Mesothelial cell of epicardium (in vitro differentiated cells): ENCODE data around the gene MAD2L2. TPM values are rescaled to one million over a fixed set of nuclear protein-coding genes. Genes with fewer than 3 reads are reported as not detected.

ENCODE experiments used
- DNase-seq, 2 experiments: peaks; one replicate each; pipeline ENCODE4 v3.0.0; 2021; ENCODE audit warnings: low spot score in 2 of 2; ENCODE audit not compliant: unreplicated experiment in 2 of 2
- H3K27ac Mint-ChIP-seq: 2 replicates; pipeline ENCODE4 v1.8.0; 2021; ENCODE audit warnings: mixed read lengths
- H3K27me3 Mint-ChIP-seq: 2 replicates; pipeline ENCODE4 v1.8.0; 2021; ENCODE audit warnings: low read depth, mixed read lengths
- H3K36me3 Mint-ChIP-seq: 2 replicates; pipeline ENCODE4 v1.8.0; 2021; ENCODE audit warnings: mixed read lengths
- H3K4me1 Mint-ChIP-seq: 2 replicates; pipeline ENCODE4 v1.8.0; 2021; ENCODE audit warnings: mixed read lengths
- H3K4me3 Mint-ChIP-seq: 2 replicates; pipeline ENCODE4 v1.8.0; 2021; ENCODE audit warnings: mild to moderate bottlenecking, moderate library complexity, mixed read lengths
- H3K9me3 Mint-ChIP-seq: 2 replicates; pipeline ENCODE4 v1.8.0; 2021; ENCODE audit warnings: mixed read lengths
- total RNA-seq: library from RNA; stranded (reverse); gene quantifications from 3 replicates; pipeline ENCODE4 v1.2.1, GENCODE V29; 2021
- TF ChIP-seq, protein P1 (sequence below): fragments of 200-600 bp; sonication (generic); IDR thresholded peaks from one replicate; pipeline ENCODE4 v1.5.0; 2021; ENCODE audit warnings: antibody characterized with exemption; ENCODE audit not compliant: unreplicated experiment

Gene MAD2L2
- total RNA-seq, 1 donor from 2014 or later, result 56.3 TPM

DNA sequence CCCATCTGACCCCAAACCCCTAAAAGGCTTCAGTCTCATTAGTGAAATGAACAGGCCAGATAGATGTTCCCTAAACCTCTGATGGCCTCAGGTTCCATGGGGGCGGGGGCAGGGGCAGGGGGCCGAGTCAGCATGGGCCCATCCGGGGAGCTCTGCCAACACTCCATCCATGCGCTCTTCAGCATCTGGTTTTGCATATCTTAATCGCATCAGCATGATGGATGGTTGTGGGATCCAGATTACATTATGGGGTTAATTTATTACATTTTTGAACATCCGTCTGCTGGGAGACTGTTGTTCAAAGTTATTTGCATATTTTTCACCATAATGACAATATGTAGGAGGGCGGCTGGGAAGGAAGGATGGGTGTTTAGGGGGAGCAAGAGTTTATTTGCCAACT lies 3.1 kb upstream of the MAD2L2 start:
- Mint-ChIP-seq H3K27ac (no peak overlapping the region), H3K4me1 (peaks cover 19% of the 10 kb centered on the region), H3K4me3 (no peak overlapping the region), H3K9me3 (no peaks in the 10 kb centered on the region), H3K27me3 (no peaks in the 10 kb centered on the region), H3K36me3 (no peaks in the 10 kb centered on the region)
- TF ChIP-seq, protein P1, sequence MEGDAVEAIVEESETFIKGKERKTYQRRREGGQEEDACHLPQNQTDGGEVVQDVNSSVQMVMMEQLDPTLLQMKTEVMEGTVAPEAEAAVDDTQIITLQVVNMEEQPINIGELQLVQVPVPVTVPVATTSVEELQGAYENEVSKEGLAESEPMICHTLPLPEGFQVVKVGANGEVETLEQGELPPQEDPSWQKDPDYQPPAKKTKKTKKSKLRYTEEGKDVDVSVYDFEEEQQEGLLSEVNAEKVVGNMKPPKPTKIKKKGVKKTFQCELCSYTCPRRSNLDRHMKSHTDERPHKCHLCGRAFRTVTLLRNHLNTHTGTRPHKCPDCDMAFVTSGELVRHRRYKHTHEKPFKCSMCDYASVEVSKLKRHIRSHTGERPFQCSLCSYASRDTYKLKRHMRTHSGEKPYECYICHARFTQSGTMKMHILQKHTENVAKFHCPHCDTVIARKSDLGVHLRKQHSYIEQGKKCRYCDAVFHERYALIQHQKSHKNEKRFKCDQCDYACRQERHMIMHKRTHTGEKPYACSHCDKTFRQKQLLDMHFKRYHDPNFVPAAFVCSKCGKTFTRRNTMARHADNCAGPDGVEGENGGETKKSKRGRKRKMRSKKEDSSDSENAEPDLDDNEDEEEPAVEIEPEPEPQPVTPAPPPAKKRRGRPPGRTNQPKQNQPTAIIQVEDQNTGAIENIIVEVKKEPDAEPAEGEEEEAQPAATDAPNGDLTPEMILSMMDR, result no peak
- no peak for DNase-seq

DNA sequence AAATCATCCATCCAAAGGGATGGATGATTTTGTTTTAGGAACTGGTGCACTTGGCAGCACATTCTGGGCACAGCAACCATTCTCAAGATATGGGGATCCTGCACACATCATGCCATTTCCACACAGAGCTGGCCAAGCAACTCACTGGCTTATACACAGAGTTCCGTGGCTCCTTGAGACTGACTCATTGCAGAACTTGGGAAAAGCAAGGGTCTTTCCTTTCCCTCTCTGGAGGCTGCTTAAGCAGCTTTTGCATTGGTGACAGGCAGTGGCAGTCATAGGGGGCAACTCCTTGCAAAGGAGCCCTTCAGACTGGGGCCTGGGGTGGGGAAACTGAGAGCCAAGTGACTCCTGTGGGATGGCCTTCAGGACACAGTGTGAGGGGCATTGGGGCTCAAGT lies 1.9 kb upstream of the MAD2L2 start:
- Mint-ChIP-seq H3K36me3 (peaks cover 2% of the 10 kb centered on the region), H3K9me3 (no peaks in the 10 kb centered on the region), H3K27ac (no peak overlapping the region), H3K4me1 (peaks cover 19% of the 10 kb centered on the region), H3K27me3 (no peaks in the 10 kb centered on the region), H3K4me3 (no peak overlapping the region)
- DNase-seq, result no peak
- TF ChIP-seq, protein P1, result no peak

DNA sequence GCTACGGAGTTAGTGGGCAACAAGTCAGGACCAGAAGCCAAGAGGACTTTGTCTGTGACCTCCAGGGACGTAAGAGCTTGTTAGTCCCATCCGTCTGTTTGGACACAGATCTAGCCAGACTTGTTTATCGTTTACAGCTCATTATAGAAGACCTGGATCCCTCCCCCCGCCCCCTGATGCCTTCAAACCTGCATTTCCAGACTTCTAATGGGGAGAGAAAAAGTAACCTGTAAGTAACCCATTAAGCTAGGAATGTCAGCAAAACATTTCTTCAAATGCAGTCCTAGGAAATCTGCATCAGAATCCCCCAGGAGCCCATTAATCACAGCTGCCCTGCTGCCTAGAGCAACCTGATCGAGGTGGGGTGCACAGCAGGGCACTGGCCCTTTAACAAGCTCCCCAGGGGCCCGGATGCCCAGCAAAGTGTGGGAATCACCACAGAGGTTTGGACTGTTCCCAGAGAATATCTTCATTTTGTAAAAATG lies 1.4 kb upstream of the MAD2L2 start:
- TF ChIP-seq, protein P1, result no peak
- H3K4me1 Mint-ChIP-seq, result peaks cover 19% of the 10 kb centered on the region
- no peaks in the 10 kb centered on the region for H3K9me3 Mint-ChIP-seq
- H3K4me3 Mint-ChIP-seq, result peak overlapping the region; percentile 52
- H3K36me3 Mint-ChIP-seq, result peaks cover 2% of the 10 kb centered on the region
- DNase-seq, result no peak
- no peak overlapping the region for H3K27ac Mint-ChIP-seq
- H3K27me3 Mint-ChIP-seq, result no peaks in the 10 kb centered on the region

DNA sequence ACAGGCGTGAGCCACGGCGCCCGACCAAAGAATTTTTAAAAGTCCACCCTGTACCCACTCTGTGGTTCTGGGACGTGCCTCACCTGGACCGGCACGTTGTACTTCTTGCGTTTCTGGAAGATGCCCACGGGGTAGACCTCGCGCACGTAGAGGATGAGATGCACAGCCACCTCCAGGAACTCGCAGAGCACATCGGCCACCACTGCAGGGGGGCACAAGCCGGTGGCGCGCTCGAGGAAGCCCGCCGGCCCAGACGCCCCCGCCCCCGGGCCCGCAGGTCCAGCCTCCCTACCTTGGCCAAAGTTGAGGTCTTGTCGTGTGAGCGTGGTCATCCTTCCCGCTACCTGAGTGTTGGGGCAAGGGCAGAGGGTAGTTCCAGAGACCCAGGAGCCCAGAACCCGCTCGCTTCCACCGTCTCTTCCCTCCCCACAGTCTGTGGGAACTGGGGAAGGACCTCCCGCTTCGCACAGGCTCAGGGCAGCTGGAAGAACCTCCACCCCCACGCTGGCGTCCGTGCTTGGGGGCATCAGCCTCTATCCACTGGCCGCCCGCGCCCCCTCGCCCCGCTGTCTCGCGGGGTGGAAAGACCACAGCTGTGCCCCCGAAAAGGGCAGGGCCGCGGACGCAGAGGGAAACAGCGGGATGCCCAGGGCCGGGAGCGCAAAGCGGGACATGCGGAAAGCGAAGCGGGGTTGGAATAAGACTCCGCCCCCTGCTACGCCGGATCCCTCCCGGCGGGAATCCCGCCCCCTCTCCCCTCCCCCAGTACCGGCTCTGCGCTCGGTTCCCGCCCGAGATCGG lies 478 bp downstream of the MAD2L2 start:
- Mint-ChIP-seq H3K4me3 (peak overlapping the region; percentile 81), H3K27ac (peak overlapping the region; percentile 39), H3K9me3 (no peaks in the 10 kb centered on the region), H3K27me3 (no peaks in the 10 kb centered on the region), H3K36me3 (peaks cover 2% of the 10 kb centered on the region), H3K4me1 (peaks cover 19% of the 10 kb centered on the region)
- DNase-seq, result no peak
- TF ChIP-seq, protein P1, result no peak

DNA sequence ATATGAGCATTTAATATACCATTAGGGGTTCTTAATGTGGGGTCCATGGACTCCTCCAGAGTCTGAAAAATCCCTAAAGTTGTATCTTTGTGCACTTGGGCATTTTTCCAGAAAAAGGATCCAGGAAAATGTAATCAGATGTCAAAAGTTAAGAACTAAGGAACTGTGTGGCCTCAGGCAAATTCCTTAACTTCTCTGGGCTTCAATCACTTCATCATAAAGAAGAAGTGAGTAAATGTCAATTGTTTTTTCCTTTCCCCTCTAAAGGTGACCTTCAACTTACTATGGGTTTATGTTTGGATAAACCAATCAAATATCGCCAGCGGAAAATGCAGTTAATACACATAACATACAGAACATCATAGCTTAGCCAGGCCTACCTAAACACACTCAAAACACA lies 2.5 kb downstream of the MAD2L2 start:
- no peak for DNase-seq
- Mint-ChIP-seq H3K4me3 (no peak overlapping the region), H3K4me1 (peaks cover 11% of the 10 kb centered on the region), H3K36me3 (peaks cover 3% of the 10 kb centered on the region), H3K27ac (no peak overlapping the region), H3K27me3 (no peaks in the 10 kb centered on the region), H3K9me3 (no peaks in the 10 kb centered on the region)
- TF ChIP-seq, protein P1, result no peak
